LNCaP clone FGC (cell line): ENCODE measurements around the gene MAPK8IP2.

ENCODE experiments used
- DNase-seq: peaks from one replicate; pipeline ENCODE4 v3.0.0-alpha.2; 2011; ENCODE audit warnings: low read depth
- H3K4me3 ChIP-seq: 2 replicates; pipeline ENCODE4 v1.5.1; 2011; ENCODE audit warnings: mild to moderate bottlenecking, low read depth, low read length, control low read depth
- TF ChIP-seq, protein P1 (sequence below): IDR thresholded peaks from 2 replicates; pipeline ENCODE4 v1.5.1; 2012; ENCODE audit warnings: mild to moderate bottlenecking; ENCODE audit not compliant: control insufficient read depth, insufficient read depth; ENCODE audit errors: extremely low read depth

The MAPK8IP2 gene

DNA sequence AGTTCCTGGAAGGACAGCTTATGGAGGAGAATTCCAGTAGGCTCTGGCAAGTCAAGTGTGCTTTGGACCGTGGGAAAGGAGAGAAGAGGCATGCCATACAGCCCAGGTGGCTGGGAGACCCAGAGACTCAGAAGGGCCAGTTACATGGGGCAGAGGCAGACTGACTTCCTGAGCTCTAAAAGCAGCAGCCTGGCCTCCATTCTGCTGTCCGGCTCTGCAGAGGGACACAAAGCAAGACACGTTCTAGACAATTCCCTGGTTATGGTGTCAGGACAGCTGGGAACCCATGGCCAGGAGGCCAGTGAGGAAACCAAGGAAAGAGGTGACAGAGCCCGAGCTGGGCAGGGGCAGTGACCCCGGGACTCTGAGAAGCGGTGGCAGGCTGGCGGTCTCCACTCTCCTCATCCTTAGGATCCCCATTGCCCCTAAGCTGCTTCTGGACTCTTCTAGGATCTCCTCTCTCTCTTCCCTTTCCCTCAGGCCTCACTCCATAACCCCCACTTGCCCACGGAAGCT is 25.1 kb upstream of the MAPK8IP2 start:
- no peak overlapping the region for H3K4me3 ChIP-seq
- no peak for DNase-seq
- TF ChIP-seq, protein P1, sequence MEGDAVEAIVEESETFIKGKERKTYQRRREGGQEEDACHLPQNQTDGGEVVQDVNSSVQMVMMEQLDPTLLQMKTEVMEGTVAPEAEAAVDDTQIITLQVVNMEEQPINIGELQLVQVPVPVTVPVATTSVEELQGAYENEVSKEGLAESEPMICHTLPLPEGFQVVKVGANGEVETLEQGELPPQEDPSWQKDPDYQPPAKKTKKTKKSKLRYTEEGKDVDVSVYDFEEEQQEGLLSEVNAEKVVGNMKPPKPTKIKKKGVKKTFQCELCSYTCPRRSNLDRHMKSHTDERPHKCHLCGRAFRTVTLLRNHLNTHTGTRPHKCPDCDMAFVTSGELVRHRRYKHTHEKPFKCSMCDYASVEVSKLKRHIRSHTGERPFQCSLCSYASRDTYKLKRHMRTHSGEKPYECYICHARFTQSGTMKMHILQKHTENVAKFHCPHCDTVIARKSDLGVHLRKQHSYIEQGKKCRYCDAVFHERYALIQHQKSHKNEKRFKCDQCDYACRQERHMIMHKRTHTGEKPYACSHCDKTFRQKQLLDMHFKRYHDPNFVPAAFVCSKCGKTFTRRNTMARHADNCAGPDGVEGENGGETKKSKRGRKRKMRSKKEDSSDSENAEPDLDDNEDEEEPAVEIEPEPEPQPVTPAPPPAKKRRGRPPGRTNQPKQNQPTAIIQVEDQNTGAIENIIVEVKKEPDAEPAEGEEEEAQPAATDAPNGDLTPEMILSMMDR, result no peak

DNA sequence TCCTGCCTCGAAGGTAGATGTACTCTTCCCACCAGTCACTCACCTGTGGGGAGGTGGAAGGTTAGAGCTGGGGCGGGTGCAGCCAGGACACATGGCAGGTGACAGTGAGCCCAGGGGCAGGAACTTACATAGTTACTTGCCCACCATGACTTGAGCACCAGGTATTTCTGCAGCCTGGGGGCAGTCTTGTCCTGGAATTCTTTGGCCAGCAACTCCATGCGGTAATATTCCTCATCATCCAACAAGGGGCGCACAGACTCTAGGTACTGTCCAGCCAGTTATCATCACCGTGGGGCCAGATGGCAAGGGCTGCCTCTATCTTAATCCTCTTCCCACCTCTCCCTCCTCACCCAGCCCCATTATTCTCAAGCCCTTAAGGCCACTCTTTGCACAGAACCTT is 24.5 kb upstream of the MAPK8IP2 start:
- no peak for DNase-seq
- TF ChIP-seq, protein P1, result 0 out of 2 replicates have a peak, but pooled peaks have one; percentile 23
- H3K4me3 ChIP-seq, result no peak overlapping the region

DNA sequence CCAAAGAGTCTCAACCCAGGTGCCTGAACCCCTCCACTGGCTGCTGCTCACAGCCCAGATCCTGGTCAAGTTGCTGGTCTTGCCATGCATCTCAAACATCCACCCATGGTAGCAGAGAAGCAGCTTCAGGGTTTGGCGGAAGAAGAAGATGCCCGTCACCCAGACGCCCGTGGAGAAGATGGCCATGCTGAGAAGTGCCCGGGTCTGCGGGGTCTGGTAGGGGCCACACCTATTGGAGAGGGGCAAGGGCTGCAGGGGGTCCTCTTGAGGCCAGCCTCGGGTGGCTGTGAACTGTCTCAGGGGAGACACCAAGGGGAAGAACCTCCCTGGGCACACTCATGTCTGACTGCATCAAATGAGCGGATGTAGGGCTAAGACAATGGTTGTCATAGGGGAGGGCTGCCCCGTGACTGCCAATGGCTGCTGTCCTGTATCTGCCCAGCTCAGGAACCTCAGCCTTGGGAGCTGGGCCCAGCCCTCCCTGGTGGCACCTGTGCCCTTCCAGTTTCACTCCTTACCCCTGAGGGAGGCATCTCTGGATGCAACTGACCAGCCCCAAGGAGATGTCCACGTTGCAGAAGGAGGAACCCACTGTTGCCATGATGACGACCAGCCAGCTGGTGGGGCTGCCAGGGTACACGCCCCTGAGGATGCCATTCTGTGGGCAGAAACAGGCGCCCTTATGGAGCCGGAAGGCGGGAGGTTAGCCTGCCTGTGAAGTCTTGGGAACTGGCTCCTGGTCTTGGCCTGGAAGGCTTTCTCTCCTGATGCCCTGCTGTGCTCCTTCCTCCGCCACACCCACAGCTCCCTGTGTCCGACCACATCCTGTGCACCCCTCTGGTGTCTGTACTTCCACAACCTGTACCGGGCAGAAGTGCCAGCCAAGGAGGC is 23.5 kb upstream of the MAPK8IP2 start:
- TF ChIP-seq, protein P1, result no peak
- H3K4me3 ChIP-seq, result no peak overlapping the region
- no peak for DNase-seq

DNA sequence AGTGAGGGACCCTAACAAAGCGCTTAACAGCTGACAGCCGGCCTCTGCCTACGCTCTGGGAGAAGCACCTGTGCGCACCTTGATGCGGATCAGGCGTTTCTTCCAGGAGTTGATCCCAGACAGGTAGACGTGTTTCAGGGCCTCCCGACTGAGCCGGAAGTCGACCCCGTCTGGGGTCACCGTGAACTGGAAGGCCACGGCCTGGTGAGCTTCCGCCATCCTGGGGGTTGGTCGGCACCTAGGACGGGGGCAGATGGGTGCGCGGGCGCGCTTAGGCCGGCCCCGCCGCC is 23.0 kb upstream of the MAPK8IP2 start:
- no peak for DNase-seq
- TF ChIP-seq, protein P1, result no peak
- no peak overlapping the region for H3K4me3 ChIP-seq

DNA sequence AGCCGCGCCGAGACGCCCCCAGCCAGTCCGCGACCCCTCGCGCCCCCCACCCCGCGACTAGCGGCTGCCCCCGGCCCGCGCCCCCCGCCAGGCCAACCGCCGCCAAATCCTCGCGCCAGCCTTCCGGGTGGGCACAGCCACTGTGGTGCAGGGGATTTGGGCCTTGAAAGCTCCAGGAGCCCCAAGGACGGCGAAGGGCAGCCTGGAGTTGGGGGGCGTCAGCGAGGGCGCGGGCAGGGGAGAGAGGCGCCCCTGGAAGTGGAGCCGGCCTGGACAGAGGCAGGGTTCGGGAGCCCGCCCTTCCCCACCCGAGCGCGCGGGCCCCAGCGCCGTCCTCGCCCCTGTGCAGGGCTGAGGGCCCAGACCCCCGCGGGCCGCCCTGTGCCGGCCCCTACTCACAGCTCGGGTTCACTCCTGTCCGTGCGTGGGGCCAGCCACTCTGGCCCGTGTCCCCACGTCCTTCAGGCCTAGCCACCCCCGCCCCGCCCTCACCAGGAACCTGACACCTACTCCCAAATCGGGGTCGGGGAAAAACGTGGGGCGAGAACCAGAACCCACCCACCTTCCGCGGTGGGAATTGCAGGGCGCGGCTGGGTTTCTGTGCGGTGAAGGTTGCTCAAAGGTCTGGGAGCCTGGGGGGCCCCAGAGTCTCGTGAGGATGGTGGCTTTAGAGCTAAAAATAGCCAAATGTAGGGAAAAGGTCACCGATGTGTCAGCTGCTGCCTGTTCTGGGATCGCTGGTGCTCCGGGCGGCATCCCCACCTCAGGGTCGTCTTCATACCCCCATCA is 22.4 kb upstream of the MAPK8IP2 start, which contains the start of gene CPT1B:
Gene CPT1B (minus strand): TSS at position 441 of the 789 bp plus-strand sequence. CDS start 512 bp downstream, outside the sequence.
- no peak within 1 kb of the TSS for H3K4me3 ChIP-seq
- no peak for DNase-seq
- TF ChIP-seq, protein P1, result no peak

DNA sequence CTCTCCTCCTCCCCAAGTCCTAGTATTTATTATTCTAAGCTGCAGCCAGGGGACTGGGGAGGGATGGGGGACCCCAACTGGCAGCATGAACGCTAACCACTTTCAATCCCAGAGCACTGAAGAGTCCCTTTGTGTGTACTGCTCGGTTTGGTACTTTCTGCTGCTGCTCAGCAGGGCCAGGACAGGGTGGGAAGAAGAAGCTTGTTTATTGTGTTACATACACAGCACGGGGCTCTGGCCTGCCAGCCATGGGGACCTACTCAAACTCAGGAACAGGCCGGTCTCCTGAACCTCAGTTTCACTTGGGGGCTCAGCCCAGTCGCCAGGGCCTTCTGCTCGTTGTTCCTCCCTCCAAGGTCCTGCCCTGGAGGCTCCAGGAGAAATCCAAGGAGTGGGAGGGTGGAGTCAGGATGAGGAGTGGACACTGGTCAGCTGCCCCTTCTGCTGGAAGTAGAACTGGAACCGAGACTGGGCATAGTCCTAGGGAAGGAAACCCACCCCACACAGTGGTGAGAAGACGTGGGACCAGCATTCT is 21.8 kb upstream of the MAPK8IP2 start:
- TF ChIP-seq, protein P1, result no peak
- H3K4me3 ChIP-seq, result no peak overlapping the region
- no peak for DNase-seq
